Right cardiac atrium (tissue), 5 donors: ENCODE data around the gene SYT8. TPM values are rescaled to one million over a fixed set of nuclear protein-coding genes. Genes with fewer than 3 reads are reported as not detected.
"Not testable (repeated sequence)": the region's sequence is repeated elsewhere in the genome, so short reads cannot be mapped to it uniquely, and the experiment has no call there.

ENCODE experiments used
- ATAC-seq, 2 donors: fragments of 200-7000 bp; cut with Tn5 transposase; one replicate each; pipeline versions ENCODE4 v1.8.0 to v1.9.1; 2020; ENCODE audit warnings: moderate library complexity in 2 of 2, mild to moderate bottlenecking in 1 of 2
- DNase-seq, 3 donors: peaks; one replicate each; pipeline ENCODE4 v3.0.0-alpha.2; 2020
- H3K27ac ChIP-seq: one replicate; pipeline ENCODE4 v1.5.1; 2013; ENCODE audit warnings: mild to moderate bottlenecking, low read length, control low read depth, moderate library complexity
- H3K27me3 ChIP-seq: one replicate; pipeline ENCODE4 v1.6.1; 2013; ENCODE audit not compliant: control insufficient read depth, insufficient read depth
- H3K4me1 ChIP-seq: one replicate; pipeline ENCODE4 v1.6.1; 2013; ENCODE audit warnings: low read length; ENCODE audit not compliant: control insufficient read depth, insufficient read depth
- H3K4me3 ChIP-seq: one replicate; pipeline ENCODE4 v1.5.1; 2013; ENCODE audit warnings: low read length, control low read depth
- H3K9me3 ChIP-seq: one replicate; pipeline ENCODE4 v1.6.1; 2013; ENCODE audit warnings: low read length; ENCODE audit not compliant: control insufficient read depth
- WGBS: extraction: QIAGEN DNeasy Blood & Tissue Kit; methylation state at CpG from one replicate; pipeline ENCODE4 v1.1.7; 2013; 5-methylcytosine and 5-hydroxymethylcytosine counted together
- intact Hi-C, 4 donors: fragments of 100-400 bp; cut with DNase I; formaldehyde crosslinking; loops; one replicate each; pipeline versions ENCODE4 v1.11.0 to v1.14.0; 2022 to 2023
- polyA plus RNA-seq: library from polyadenylated mRNA; stranded (reverse); fragments of 200-250 nt; gene quantifications from one replicate; pipeline ENCODE4 v1.2.3, GENCODE V29; 2013
- total RNA-seq, 4 donors: library from RNA; stranded (reverse); fragmentation: NEBNext Ultra II Directional; extraction: Animal tissue kit (Norgen Biotek cat#: 25700); gene quantifications; one replicate each; pipeline ENCODE4 v1.2.1, GENCODE V29; 2021
- donor health status: healthy with polysubstance abuse.
- donor health status: DM: no; HTN: yes; CAD: no.
- donor health status: DM: no; HTN: no; CAD: no.
- donor health status: DM: no; HTN: yes; CAD: no; lungs with severe emphysema.
- donor health status: DM: yes; HTN: yes; CAD: no.

The SYT8 gene
- total and polyA plus RNA-seq, 5 donors: not detected

DNA sequence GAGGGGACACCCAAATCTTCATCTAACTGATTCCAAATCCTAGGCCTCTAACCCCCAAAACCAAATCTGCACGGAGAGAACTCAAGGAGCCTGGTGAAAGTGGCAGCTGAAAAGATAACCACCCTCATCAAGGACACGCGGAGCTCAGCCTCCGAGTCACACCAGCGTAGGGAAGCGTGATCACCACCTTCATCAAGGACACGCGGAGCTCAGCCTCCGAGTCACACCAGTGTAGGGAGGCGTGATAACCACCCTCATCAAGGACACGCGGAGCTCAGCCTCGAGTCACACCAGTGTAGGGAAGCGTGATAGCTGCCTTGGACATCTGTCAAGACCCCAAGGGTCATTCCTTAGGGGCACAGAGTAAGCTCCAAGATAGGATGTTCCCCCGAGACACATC is 29.3 kb upstream of the SYT8 start:
- no peaks in the 10 kb centered on the region for H3K4me1 ChIP-seq
- ATAC-seq: no peak
- no peak for DNase-seq
- H3K9me3 ChIP-seq: no peaks in the 10 kb centered on the region
- H3K27me3 ChIP-seq: no peaks in the 10 kb centered on the region
- no peak overlapping the region for H3K4me3 ChIP-seq
- 80% methylated on average over 15 of the region's 15 CpGs for WGBS
- intact Hi-C loops: no loop called here
- H3K27ac ChIP-seq: no peak overlapping the region

- ATAC-seq (no peak), DNase-seq (no peak)
- intact Hi-C loops: no loop called here
- no peak overlapping the region for H3K27ac ChIP-seq
- H3K4me3 ChIP-seq: no peak overlapping the region
- 50% methylated on average over 14 of the region's 14 CpGs for WGBS
- no peaks in the 10 kb centered on the region for H3K27me3 ChIP-seq
- no peaks in the 10 kb centered on the region for H3K4me1 ChIP-seq
- no peaks in the 10 kb centered on the region for H3K9me3 ChIP-seq
Observed at GRCh38 chr11:1807264-1807995, 27.4 kb upstream of the SYT8 start.

- H3K27me3 ChIP-seq: no peaks in the 10 kb centered on the region
- DNase-seq: no peak
Observed at GRCh38 chr11:1810761-1811160, 24.0 kb upstream of the SYT8 start.

DNA sequence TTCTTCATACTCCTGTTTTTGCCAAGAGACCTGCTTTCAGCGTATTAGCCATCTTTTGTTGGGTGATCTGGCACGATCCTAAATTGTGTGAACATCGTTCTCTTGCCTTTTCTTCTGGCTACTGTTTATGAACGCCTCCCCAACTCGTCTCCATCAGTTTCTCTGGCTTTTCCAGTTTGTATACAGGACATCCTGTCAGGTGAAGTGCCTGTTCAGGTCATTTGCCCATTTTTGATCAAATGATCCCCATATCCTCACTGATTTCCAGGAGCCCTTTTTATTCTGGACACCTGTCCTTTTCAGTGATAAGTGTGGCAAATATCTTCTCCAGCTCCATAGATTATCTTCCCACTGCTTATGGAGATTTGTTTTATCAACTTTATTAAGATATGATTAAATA is 22.5 kb upstream of the SYT8 start:
- H3K4me3 ChIP-seq: no peak overlapping the region
- intact Hi-C loops: no loop called here
- DNase-seq: no peak
- H3K27me3 ChIP-seq: no peaks in the 10 kb centered on the region
- no peak overlapping the region for H3K27ac ChIP-seq
- H3K4me1 ChIP-seq: no peaks in the 10 kb centered on the region
- no peaks in the 10 kb centered on the region for H3K9me3 ChIP-seq
- WGBS: 83% methylated on average over 5 of the region's 5 CpGs
- no peak for ATAC-seq

More at GRCh38 chr11:1810761-1811160, 24.0 kb upstream of the SYT8 start:
- 65% methylated on average over 10 of the region's 10 CpGs for WGBS
- Histone ChIP-seq H3K9me3 (no peaks in the 10 kb centered on the region), H3K27ac (no peak overlapping the region), H3K4me1 (no peaks in the 10 kb centered on the region), H3K4me3 (no peak overlapping the region)
- no peak for ATAC-seq
- intact Hi-C loops: no loop called here

- intact Hi-C loops: no loop called here
- DNase-seq (no peak), ATAC-seq (no peak)
- Histone ChIP-seq H3K9me3 (no peaks in the 10 kb centered on the region), H3K27ac (no peak overlapping the region), H3K4me3 (no peak overlapping the region), H3K27me3 (no peaks in the 10 kb centered on the region), H3K4me1 (no peaks in the 10 kb centered on the region)
- WGBS: 90% methylated on average over 15 of the region's 15 CpGs
Observed at GRCh38 chr11:1812801-1813200, 22.0 kb upstream of the SYT8 start.

DNA sequence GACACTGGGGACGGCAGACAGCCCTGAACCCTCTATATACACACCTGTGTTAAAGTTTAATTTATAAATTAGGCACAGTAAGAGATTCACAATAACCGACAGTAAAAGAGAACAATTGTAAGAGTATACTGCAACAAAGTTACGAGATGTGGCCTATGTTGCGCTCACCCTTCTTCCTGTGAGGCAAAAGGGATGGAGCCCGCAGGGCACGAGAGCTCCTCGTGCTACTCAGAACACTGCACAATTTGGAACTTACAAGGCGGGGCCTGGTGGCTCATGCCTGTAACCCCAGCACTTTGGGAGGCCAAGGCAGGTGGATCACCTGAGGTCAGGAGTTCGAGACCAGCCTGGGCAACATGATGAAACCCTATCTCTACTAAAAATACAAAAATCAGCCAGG is 21.4 kb upstream of the SYT8 start:
- H3K27ac ChIP-seq, H3K9me3 ChIP-seq, H3K4me1 ChIP-seq, H3K4me3 ChIP-seq, intact Hi-C loops, ATAC-seq, DNase-seq, H3K27me3 ChIP-seq: not testable (repeated sequence)
- WGBS: 84% methylated on average over 9 of the region's 9 CpGs

DNA sequence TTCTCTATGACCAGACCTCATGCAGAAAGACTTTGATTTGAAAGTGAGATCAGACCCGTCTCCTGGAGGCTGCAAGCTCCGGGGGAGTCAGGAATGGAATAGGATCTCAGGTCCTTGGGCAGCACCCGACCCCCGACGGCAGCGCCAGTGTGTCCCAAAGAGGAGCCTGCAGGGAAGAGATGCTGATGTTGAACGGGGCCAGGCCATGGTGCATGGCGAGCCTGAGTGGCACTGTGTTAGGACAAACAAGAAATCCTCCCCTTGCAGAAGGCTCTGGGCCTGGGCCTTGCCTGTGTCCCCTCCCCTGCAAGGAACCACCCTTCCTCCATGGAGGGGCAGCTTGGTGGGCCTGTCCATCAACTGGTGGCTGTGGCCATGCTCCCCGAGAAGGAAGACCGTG is 20.1 kb upstream of the SYT8 start:
- no peak overlapping the region for H3K27ac ChIP-seq
- no peaks in the 10 kb centered on the region for H3K9me3 ChIP-seq
- WGBS: 77% methylated on average over 10 of the region's 10 CpGs
- no peaks in the 10 kb centered on the region for H3K4me1 ChIP-seq
- no peak overlapping the region for H3K4me3 ChIP-seq
- DNase-seq: no peak
- no peak for ATAC-seq
- no peaks in the 10 kb centered on the region for H3K27me3 ChIP-seq
- intact Hi-C loops: no loop called here

- Histone ChIP-seq H3K27ac (no peak overlapping the region), H3K4me3 (no peak overlapping the region), H3K27me3 (no peaks in the 10 kb centered on the region), H3K9me3 (no peaks in the 10 kb centered on the region), H3K4me1 (no peaks in the 10 kb centered on the region)
- no peak for ATAC-seq
- WGBS: 82% methylated on average over 8 of the region's 8 CpGs
- intact Hi-C loops: no loop called here
- no peak for DNase-seq
Observed at GRCh38 chr11:1815311-1815710, 19.5 kb upstream of the SYT8 start.

DNA sequence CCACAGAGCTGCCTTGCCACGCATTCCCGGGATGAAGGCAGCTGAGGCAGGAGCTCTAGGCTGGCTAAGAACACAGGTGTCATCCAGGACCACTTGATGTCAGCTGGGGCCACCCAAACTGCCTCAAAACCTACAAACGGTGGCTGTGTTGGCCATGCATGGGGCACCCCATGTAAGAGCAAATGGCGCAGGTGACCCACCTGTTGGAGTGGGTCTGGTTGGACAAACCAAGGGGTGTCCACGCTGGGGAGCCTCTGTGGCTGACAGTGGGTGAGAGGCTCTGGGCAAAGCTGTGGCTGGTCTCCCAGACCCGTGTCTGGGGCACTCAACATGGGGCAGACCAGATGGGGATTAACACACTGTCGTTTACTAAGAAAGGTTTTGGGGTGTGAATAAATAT is 19.0 kb upstream of the SYT8 start:
- Histone ChIP-seq H3K4me3 (no peak overlapping the region), H3K4me1 (no peaks in the 10 kb centered on the region), H3K27me3 (no peaks in the 10 kb centered on the region), H3K27ac (no peak overlapping the region), H3K9me3 (no peaks in the 10 kb centered on the region)
- 87% methylated on average over 7 of the region's 7 CpGs for WGBS
- ATAC-seq: peak in 1 of 2 donors; percentile 41
- DNase-seq: no peak
- intact Hi-C loops: no loop called here

GRCh38 chr11:1817000-1817399 is 17.8 kb upstream of the SYT8 start:
- H3K4me1 ChIP-seq: no peaks in the 10 kb centered on the region
- no peak for ATAC-seq
- H3K27ac ChIP-seq: no peak overlapping the region
- H3K9me3 ChIP-seq: no peaks in the 10 kb centered on the region
- H3K4me3 ChIP-seq: no peak overlapping the region
- 82% methylated on average over 5 of the region's 5 CpGs for WGBS
- DNase-seq: no peak
- H3K27me3 ChIP-seq: no peaks in the 10 kb centered on the region
- intact Hi-C loops: no loop called here

DNA sequence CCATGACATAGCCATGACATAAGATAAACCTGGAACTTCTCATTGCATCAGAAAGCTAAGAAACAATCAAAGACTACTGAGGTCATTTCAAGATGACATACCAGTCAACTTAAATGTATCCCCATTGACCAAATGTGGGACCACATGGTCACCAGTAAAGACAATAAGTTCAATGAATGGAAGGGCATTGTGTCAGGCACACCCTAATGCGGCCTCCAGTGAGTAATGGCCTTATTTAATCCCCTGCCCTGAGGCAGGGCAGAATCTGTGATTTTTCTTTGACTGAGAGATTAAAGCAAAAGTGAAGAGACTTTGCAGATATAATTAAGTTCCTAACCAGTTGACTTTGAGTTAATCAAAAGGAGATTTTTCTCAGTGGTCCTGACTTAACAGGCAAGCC is 17.3 kb upstream of the SYT8 start:
- H3K27ac ChIP-seq: no peak overlapping the region
- intact Hi-C loops: no loop called here
- H3K4me3 ChIP-seq: no peak overlapping the region
- H3K4me1 ChIP-seq: no peaks in the 10 kb centered on the region
- no peak for ATAC-seq
- 82% methylated on average over 1 of the region's 1 CpG for WGBS
- no peak for DNase-seq
- H3K9me3 ChIP-seq: no peaks in the 10 kb centered on the region
- no peaks in the 10 kb centered on the region for H3K27me3 ChIP-seq

- no peaks in the 10 kb centered on the region for H3K4me1 ChIP-seq
- H3K27ac ChIP-seq: no peak overlapping the region
- no peaks in the 10 kb centered on the region for H3K27me3 ChIP-seq
- intact Hi-C loops: no loop called here
- H3K4me3 ChIP-seq: no peak overlapping the region
- no peak for DNase-seq
- 84% methylated on average over 3 of the region's 3 CpGs for WGBS
- ATAC-seq: no peak
- no peaks in the 10 kb centered on the region for H3K9me3 ChIP-seq
Observed at GRCh38 chr11:1819074-1819473, 15.7 kb upstream of the SYT8 start.
